ENCODE data around the gene BPTF.
"Not testable (repeated sequence)": the region's sequence is repeated elsewhere in the genome, so short reads cannot be mapped to it uniquely, and the experiment has no call there.

BPTF gene

DNA sequence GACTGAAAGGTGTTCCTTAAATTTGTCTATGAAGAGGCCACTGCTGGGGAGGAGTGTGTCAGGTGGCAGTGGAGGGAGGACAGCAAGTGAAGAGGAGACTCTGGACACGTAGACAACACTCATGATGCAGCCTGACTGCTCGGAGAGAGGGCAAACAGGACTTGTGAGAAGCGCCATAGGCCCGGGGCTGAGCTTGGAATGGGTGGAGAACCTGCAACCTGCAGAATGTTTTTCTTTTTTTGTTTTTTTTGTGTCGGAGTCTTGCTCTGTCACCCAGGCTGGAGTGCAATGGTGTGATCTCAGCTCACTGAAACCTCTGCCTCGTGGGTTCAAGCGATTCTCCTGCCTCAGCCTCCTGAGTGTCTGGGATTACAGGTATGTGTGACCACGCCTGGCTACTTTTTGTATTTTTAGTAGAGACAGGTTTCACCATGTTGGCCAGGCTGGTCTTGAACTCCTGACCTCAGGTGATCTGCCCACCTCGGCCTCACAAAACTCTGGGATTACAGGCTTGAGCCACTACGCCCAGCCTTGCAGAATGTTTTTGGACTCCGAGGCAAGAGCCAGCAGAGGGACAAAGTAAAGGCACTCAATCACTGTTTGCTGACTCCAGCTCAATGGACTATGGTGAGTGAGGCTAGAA, 189.9 kb downstream of the BPTF start:
- no peaks in the 10 kb centered on the region for H3K9me3 Mint-ChIP-seq
- H3K4me3 Mint-ChIP-seq: no peak overlapping the region
- TF ChIP-seq, protein P1, sequence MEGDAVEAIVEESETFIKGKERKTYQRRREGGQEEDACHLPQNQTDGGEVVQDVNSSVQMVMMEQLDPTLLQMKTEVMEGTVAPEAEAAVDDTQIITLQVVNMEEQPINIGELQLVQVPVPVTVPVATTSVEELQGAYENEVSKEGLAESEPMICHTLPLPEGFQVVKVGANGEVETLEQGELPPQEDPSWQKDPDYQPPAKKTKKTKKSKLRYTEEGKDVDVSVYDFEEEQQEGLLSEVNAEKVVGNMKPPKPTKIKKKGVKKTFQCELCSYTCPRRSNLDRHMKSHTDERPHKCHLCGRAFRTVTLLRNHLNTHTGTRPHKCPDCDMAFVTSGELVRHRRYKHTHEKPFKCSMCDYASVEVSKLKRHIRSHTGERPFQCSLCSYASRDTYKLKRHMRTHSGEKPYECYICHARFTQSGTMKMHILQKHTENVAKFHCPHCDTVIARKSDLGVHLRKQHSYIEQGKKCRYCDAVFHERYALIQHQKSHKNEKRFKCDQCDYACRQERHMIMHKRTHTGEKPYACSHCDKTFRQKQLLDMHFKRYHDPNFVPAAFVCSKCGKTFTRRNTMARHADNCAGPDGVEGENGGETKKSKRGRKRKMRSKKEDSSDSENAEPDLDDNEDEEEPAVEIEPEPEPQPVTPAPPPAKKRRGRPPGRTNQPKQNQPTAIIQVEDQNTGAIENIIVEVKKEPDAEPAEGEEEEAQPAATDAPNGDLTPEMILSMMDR (IDR thresholded peaks at IDR 0.05; ENCODE audit: unreplicated experiment in 3 of 3): no peak
- H3K36me3 Mint-ChIP-seq (ENCODE audit: low read depth): no peaks in the 10 kb centered on the region
- H3K27me3 Mint-ChIP-seq (ENCODE audit: low read depth): peaks cover 23% of the 10 kb centered on the region
- peaks cover 5% of the 10 kb centered on the region for H3K4me1 Mint-ChIP-seq
- H3K27ac Mint-ChIP-seq: no peak overlapping the region

- H3K27ac Mint-ChIP-seq: no peak overlapping the region
- peaks cover 5% of the 10 kb centered on the region for H3K4me1 Mint-ChIP-seq
- H3K27me3 Mint-ChIP-seq (ENCODE audit: low read depth): peaks cover 18% of the 10 kb centered on the region
- H3K9me3 Mint-ChIP-seq: no peaks in the 10 kb centered on the region
- no peaks in the 10 kb centered on the region for H3K36me3 Mint-ChIP-seq (ENCODE audit: low read depth)
- TF ChIP-seq, protein P1 (IDR thresholded peaks at IDR 0.05; ENCODE audit: unreplicated experiment in 3 of 3): no peak
- H3K4me3 Mint-ChIP-seq: no peak overlapping the region
Measured at GRCh38 chr17:68016838-68017237, 191.5 kb downstream of the BPTF start.

- H3K27me3 Mint-ChIP-seq (ENCODE audit: low read depth): peaks cover 13% of the 10 kb centered on the region
- not testable (repeated sequence) for H3K36me3 Mint-ChIP-seq (ENCODE audit: low read depth); H3K4me3 Mint-ChIP-seq; H3K27ac Mint-ChIP-seq; H3K9me3 Mint-ChIP-seq; H3K4me1 Mint-ChIP-seq
Measured at GRCh38 chr17:68018493-68018892, 193.2 kb downstream of the BPTF start.

DNA sequence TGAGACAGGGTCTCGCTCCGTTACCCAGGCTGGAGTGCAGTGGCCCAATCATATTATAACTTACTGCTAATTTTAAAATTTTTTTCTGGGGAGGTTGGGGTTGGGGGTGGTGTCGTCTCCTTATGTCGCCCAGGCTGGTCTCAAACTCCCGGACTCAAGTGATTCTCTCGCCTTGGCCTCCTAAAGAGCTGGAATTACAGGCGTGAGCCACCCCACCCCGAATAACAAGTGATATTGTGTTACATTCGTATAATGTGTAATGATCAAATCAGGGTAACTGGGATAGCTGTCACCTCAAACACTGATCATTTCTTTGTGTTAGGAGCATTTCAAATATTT, 194.0 kb downstream of the BPTF start:
- peaks cover 5% of the 10 kb centered on the region for H3K4me1 Mint-ChIP-seq
- TF ChIP-seq, protein P1 (IDR thresholded peaks at IDR 0.05; ENCODE audit: unreplicated experiment in 3 of 3): no peak
- no peaks in the 10 kb centered on the region for H3K36me3 Mint-ChIP-seq (ENCODE audit: low read depth)
- H3K4me3 Mint-ChIP-seq: peak overlapping the region; percentile 85 to 93 (median 90)
- H3K9me3 Mint-ChIP-seq: no peaks in the 10 kb centered on the region
- peak overlapping the region; percentile 16 to 90 (median 81) for H3K27ac Mint-ChIP-seq
- peaks cover 13% of the 10 kb centered on the region for H3K27me3 Mint-ChIP-seq (ENCODE audit: low read depth)

- peaks cover 5% of the 10 kb centered on the region for H3K4me1 Mint-ChIP-seq
- peak overlapping the region; percentile 81 to 94 (median 90) for H3K27ac Mint-ChIP-seq
- TF ChIP-seq, protein P1 (IDR thresholded peaks at IDR 0.05; ENCODE audit: unreplicated experiment in 3 of 3): peak; percentile 31 to 47 (median 43)
- H3K27me3 Mint-ChIP-seq (ENCODE audit: low read depth): peaks cover 10% of the 10 kb centered on the region
- no peaks in the 10 kb centered on the region for H3K36me3 Mint-ChIP-seq (ENCODE audit: low read depth)
- H3K9me3 Mint-ChIP-seq: no peaks in the 10 kb centered on the region
- H3K4me3 Mint-ChIP-seq: peak overlapping the region; percentile 85 to 93 (median 90)
Measured at GRCh38 chr17:68019675-68020408, 194.5 kb downstream of the BPTF start.

GRCh38 chr17:68020409-68020756, 195.1 kb downstream of the BPTF start:
- peak overlapping the region; percentile 81 to 94 (median 90) for H3K27ac Mint-ChIP-seq
- H3K9me3 Mint-ChIP-seq: no peaks in the 10 kb centered on the region
- H3K27me3 Mint-ChIP-seq (ENCODE audit: low read depth): peaks cover 6% of the 10 kb centered on the region
- TF ChIP-seq, protein P1 (IDR thresholded peaks at IDR 0.05; ENCODE audit: unreplicated experiment in 3 of 3): no peak
- H3K4me3 Mint-ChIP-seq: peak overlapping the region; percentile 85 to 93 (median 90)
- H3K4me1 Mint-ChIP-seq: peaks cover 5% of the 10 kb centered on the region
- H3K36me3 Mint-ChIP-seq (ENCODE audit: low read depth): no peaks in the 10 kb centered on the region

DNA sequence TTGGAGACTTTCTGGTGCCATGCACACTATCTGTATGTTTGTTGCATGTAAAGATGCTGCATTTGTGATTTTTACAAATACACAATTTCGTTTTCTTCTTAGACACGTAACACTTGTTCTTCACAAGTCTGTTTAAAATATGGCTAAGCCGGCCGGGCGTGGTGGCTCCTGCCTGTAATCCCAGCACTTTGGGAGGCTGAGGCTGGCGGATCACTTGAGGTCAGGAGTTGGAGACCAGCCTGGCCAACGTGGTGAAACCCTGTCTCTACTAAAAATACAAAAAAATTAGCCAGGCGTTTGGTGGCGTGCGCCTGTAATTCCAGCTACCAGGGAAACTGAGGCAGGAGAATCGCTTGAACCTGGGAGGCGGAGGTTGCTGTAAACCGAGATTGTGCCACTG, 195.5 kb downstream of the BPTF start:
- H3K9me3 Mint-ChIP-seq: not testable (repeated sequence)

More for the DNA sequence above, 195.5 kb downstream of the BPTF start:
- Mint-ChIP-seq H3K27ac (peak overlapping the region; percentile 81 to 94 (median 90)), H3K4me3 (peak overlapping the region; percentile 85 to 93 (median 90))
- H3K27me3 Mint-ChIP-seq (ENCODE audit: low read depth); H3K36me3 Mint-ChIP-seq (ENCODE audit: low read depth); H3K4me1 Mint-ChIP-seq: not testable (repeated sequence)
